ENCODE results near the gene ZNF580.

ZNF580 gene

GRCh38 chr19:55606817-55607216 lies 34.0 kb upstream of the ZNF580 start:
- no peak for DNase-seq

GRCh38 chr19:55609326-55609725 lies 31.5 kb upstream of the ZNF580 start:
- DNase-seq = no peak

- no peak for DNase-seq
Observed at GRCh38 chr19:55611300-55611982, 29.4 kb upstream of the ZNF580 start.

GRCh38 chr19:55611983-55612645 lies 28.7 kb upstream of the ZNF580 start:
- no peak for DNase-seq

- no peak for DNase-seq
Observed at GRCh38 chr19:55613396-55613795, 27.4 kb upstream of the ZNF580 start.

- no peak for DNase-seq
Observed at GRCh38 chr19:55613930-55614710, 26.7 kb upstream of the ZNF580 start.

- no peak for DNase-seq
Observed at GRCh38 chr19:55614711-55615542, 25.9 kb upstream of the ZNF580 start.

GRCh38 chr19:55615543-55616394 lies 25.0 kb upstream of the ZNF580 start:
- DNase-seq = no peak

- DNase-seq = no peak
Observed at GRCh38 chr19:55616395-55616875, 24.4 kb upstream of the ZNF580 start.

GRCh38 chr19:55617426-55617825 lies 23.4 kb upstream of the ZNF580 start:
- DNase-seq = no peak

- DNase-seq = no peak
Observed at GRCh38 chr19:55618426-55618825, 22.4 kb upstream of the ZNF580 start.

- DNase-seq = no peak
Observed at GRCh38 chr19:55619286-55619685, 21.5 kb upstream of the ZNF580 start.

GRCh38 chr19:55620410-55621204 lies 20.2 kb upstream of the ZNF580 start:
- DNase-seq = peak in 1 of 2 experiments; percentile 36

GRCh38 chr19:55621205-55621672 lies 19.6 kb upstream of the ZNF580 start:
- DNase-seq = no peak

- no peak for DNase-seq
Observed at GRCh38 chr19:55621673-55622231, 19.1 kb upstream of the ZNF580 start.

GRCh38 chr19:55622242-55622969 lies 18.4 kb upstream of the ZNF580 start:
- DNase-seq = no peak

- DNase-seq = no peak
Observed at GRCh38 chr19:55623130-55623529, 17.7 kb upstream of the ZNF580 start.

- DNase-seq = no peak
Observed at GRCh38 chr19:55623561-55623960, 17.2 kb upstream of the ZNF580 start.

- peak; percentile 89 to 96 for DNase-seq
Observed at GRCh38 chr19:55624109-55625003, 16.4 kb upstream of the ZNF580 start, which contains the start of gene ZNF784. Gene ZNF784 (minus strand): TSS chr19:55624566. CDS start chr19:55624561, 5 bp downstream.
